B cell (primary cell): ENCODE measurements around the gene FSTL3. TPM values are rescaled to one million over a fixed set of nuclear protein-coding genes. Genes with fewer than 3 reads are reported as not detected.

ENCODE experiments used
- ATAC-seq: fragments of 200-7000 bp; cut with Tn5 transposase; one replicate; pipeline ENCODE4 v1.10.0; 2021; ENCODE audit warnings: low read depth, mild to moderate bottlenecking, moderate number of reproducible peaks, moderate library complexity
- CTCF ChIA-PET: fragments of 350-600 bp; sonication (Branson Sonifier 250); formaldehyde crosslinking; loops from one replicate; lab custom pipeline; 2021; ENCODE audit warnings: antibody characterized with exemption, inconsistent platforms; lab: Charles Lee
- POLR2A ChIA-PET: fragments of 350-600 bp; sonication (Branson Sonifier 250); formaldehyde crosslinking; loops from one replicate; lab custom pipeline; 2021; ENCODE audit warnings: antibody characterized with exemption; lab: Charles Lee
- DNase-seq: peaks from one replicate; pipeline ENCODE4 v3.0.0; 2013
- H2AFZ ChIP-seq: 2 replicates; pipeline ENCODE4 v1.6.1; 2012; ENCODE audit warnings: mild to moderate bottlenecking, low read depth, low read length; ENCODE audit not compliant: insufficient read depth, poor library complexity, severe bottlenecking
- H3K27ac ChIP-seq, 2 donors: 1 replicate in 1 of 2; 2 replicates in 1 of 2; pipeline ENCODE4 v1.5.1; 2012 to 2013; ENCODE audit warnings: low read length in 2 of 2, mild to moderate bottlenecking in 2 of 2, moderate library complexity in 1 of 2
- H3K27me3 ChIP-seq, 4 experiments: fragments of 200-600 bp in 1 of 4; sonication (generic) in 1 of 4; replicated peaks in 1 of 4; 1 replicate in 2 of 4; 2 replicates in 2 of 4; pipeline versions ENCODE4 v1.6.1 to v1.7.0; 2013 to 2016; ENCODE audit warnings: low read length in 3 of 4, mild to moderate bottlenecking in 2 of 4, mixed read lengths in 1 of 4, moderate library complexity in 1 of 4; ENCODE audit not compliant: insufficient read depth in 4 of 4, control insufficient read depth in 3 of 4; ENCODE audit errors: control extremely low read depth in 1 of 4
- H3K36me3 ChIP-seq, 2 experiments: replicated peaks in 1 of 2; 1 replicate in 1 of 2; 2 replicates in 1 of 2; pipeline versions ENCODE4 v1.6.1 to v1.7.1; 2013; ENCODE audit warnings: low read length in 1 of 2; ENCODE audit not compliant: insufficient read depth in 2 of 2, control insufficient read depth in 1 of 2; ENCODE audit errors: control extremely low read depth in 1 of 2, extremely low read depth in 1 of 2
- H3K4me1 ChIP-seq, 2 donors: fragments of 200-600 bp in 1 of 2; sonication (generic) in 1 of 2; 1 replicate in 1 of 2; 2 replicates in 1 of 2; pipeline versions ENCODE4 v1.5.1 to v1.6.1; 2013 to 2017; ENCODE audit warnings: low read length in 2 of 2; ENCODE audit not compliant: control insufficient read depth in 2 of 2, insufficient read depth in 2 of 2
- H3K4me2 ChIP-seq: replicated peaks from 2 replicates; pipeline ENCODE3; 2012; ENCODE audit warnings: mild to moderate bottlenecking, low read depth, low read length; ENCODE audit not compliant: poor library complexity, severe bottlenecking
- H3K4me3 ChIP-seq, 5 experiments: fragments of 200-600 bp in 1 of 5; sonication (generic) in 1 of 5; 1 replicate in 3 of 5; 2 replicates in 2 of 5; pipeline versions ENCODE4 v1.5.1 to v1.7.0; 2011 to 2016; ENCODE audit warnings: low read length in 4 of 5, mild to moderate bottlenecking in 4 of 5, low read depth in 2 of 5, control low read depth in 1 of 5, moderate library complexity in 1 of 5; ENCODE audit not compliant: insufficient read depth in 1 of 5; ENCODE audit errors: control extremely low read depth in 1 of 5, extremely low read depth in 1 of 5
- H3K79me2 ChIP-seq: fragments of 200-600 bp; sonication (generic); one replicate; pipeline ENCODE4 v1.6.0; 2016; ENCODE audit warnings: low read length; ENCODE audit not compliant: control insufficient read depth, insufficient read depth
- H3K9ac ChIP-seq: fragments of 200-600 bp; sonication (generic); 2 replicates; pipeline ENCODE4 v1.6.1; 2017; ENCODE audit warnings: mild to moderate bottlenecking, low read length, moderate library complexity
- H3K9me3 ChIP-seq, 3 donors: one replicate each; pipeline versions ENCODE4 v1.6.1 to v1.7.1; 2013; ENCODE audit warnings: low read length in 2 of 3; ENCODE audit not compliant: control insufficient read depth in 2 of 3, insufficient read depth in 1 of 3; ENCODE audit errors: control extremely low read depth in 1 of 3
- H4K20me1 ChIP-seq: 2 replicates; pipeline ENCODE4 v1.6.0; 2012; ENCODE audit warnings: mild to moderate bottlenecking, low read length; ENCODE audit not compliant: insufficient read depth, control insufficient read depth, poor library complexity, severe bottlenecking
- H3K27ac Mint-ChIP-seq: one replicate; pipeline ENCODE4 v1.8.0; 2021; ENCODE audit warnings: mixed read lengths
- H3K27me3 Mint-ChIP-seq: one replicate; pipeline ENCODE4 v1.8.0; 2021; ENCODE audit warnings: mixed read lengths
- H3K4me1 Mint-ChIP-seq: one replicate; pipeline ENCODE4 v1.8.0; 2021; ENCODE audit warnings: mixed read lengths
- H3K4me3 Mint-ChIP-seq: one replicate; pipeline ENCODE4 v1.8.0; 2021; ENCODE audit warnings: mixed read lengths
- H3K9me3 Mint-ChIP-seq: one replicate; pipeline ENCODE4 v1.8.0; 2022; ENCODE audit warnings: mixed read lengths; ENCODE audit not compliant: insufficient read depth
- EZH2 ChIP-seq: IDR thresholded peaks from 2 replicates; pipeline ENCODE4 v1.6.1; 2012; ENCODE audit warnings: borderline replicate concordance, low read depth, mild to moderate bottlenecking, moderate library complexity, low read length; ENCODE audit not compliant: insufficient read depth, poor library complexity, severe bottlenecking
- WGBS: methylation state at CpG from one replicate; pipeline ENCODE4 v1.1.5; 2013; ENCODE audit warnings: missing lambda C conversion rate; ENCODE audit not compliant: insufficient coverage; 5-methylcytosine and 5-hydroxymethylcytosine counted together
- intact Hi-C: fragments of 100-400 bp; cut with micrococcal nuclease; formaldehyde crosslinking; loops from one replicate; pipeline ENCODE4 v1.10.0; 2022
- polyA plus RNA-seq: library from polyadenylated mRNA; depleted of rRNA; stranded (reverse); fragments of >200 nt; gene quantifications from 2 replicates; pipeline ENCODE4 v1.2.3, GENCODE V29; 2012
- total RNA-seq, 2 donors: library from RNA; stranded (reverse); fragments of 120-200 nt in 1 of 2; gene quantifications; 1 replicate in 1 of 2; 2 replicates in 1 of 2; pipeline versions ENCODE4 v1.2.3 to v1.2.4, GENCODE V29; 2013 to 2022
- TF ChIP-seq, protein P1 (sequence below): fragments of 200-600 bp; IDR thresholded peaks from one replicate; pipeline ENCODE4 v1.8.0; 2022; ENCODE audit warnings: antibody characterized with exemption, mild to moderate bottlenecking

The FSTL3 gene
- total and polyA plus RNA-seq, 2 donors (not counting 1 experiment from before 2014, with no cell fraction given), result 2.6 to 5.8 TPM

DNA sequence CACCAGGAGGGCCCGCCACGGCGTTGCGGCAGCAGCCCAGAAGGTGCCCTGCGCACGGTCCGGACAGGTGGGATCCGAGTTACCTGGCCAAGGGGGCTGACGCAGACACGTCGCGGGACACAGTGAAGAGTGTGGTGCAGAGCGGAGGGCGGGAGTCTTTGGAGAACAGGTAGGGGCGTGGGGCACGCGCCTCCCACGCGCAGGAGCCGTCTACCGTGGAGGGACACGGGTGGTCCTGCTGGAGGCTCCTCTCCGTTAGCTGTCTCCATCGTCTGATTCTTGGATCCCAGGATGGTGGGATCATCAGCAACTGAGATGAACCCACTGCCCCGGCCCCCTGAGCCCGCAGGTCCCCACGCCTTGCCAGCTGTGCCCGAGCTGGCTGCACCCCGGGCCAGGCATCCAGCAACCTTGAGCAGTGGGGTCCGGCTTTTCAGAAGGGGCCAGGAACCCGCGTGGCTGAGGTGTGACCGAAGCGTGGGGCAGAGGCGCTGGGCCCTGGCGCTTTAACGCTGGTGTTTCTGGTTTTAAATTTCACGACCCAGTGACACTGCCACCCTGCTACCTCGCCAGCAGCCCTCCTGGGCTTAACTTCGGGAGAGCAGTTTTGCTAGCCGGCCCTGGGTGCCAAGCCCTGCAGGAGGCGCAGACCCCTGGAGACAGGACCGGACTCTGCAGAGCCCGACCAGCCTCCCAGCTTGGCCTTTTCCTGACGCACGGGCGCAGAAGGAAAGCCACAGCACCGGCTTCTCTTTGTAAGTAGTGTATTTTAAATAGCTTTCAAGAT is 29.2 kb upstream of the FSTL3 start:
- Mint-ChIP-seq H3K27ac (no peak overlapping the region), H3K4me3 (no peak overlapping the region), H3K9me3 (no peaks in the 10 kb centered on the region), H3K27me3 (no peaks in the 10 kb centered on the region), H3K4me1 (peaks cover 9% of the 10 kb centered on the region)
- no peaks in the 10 kb centered on the region for H3K9me3 ChIP-seq
- POLR2A ChIA-PET, result no interaction called here
- no peak overlapping the region for H3K4me2 ChIP-seq
- 93% methylated on average over 42 of the region's 48 CpGs for WGBS
- intact Hi-C loops, result loop anchor here (2.0 kb wide), 1 partner anchor 14 kb away; no protein-coding TSS in a partner anchor
- H3K9ac ChIP-seq, result no peak overlapping the region
- TF ChIP-seq, protein P1, sequence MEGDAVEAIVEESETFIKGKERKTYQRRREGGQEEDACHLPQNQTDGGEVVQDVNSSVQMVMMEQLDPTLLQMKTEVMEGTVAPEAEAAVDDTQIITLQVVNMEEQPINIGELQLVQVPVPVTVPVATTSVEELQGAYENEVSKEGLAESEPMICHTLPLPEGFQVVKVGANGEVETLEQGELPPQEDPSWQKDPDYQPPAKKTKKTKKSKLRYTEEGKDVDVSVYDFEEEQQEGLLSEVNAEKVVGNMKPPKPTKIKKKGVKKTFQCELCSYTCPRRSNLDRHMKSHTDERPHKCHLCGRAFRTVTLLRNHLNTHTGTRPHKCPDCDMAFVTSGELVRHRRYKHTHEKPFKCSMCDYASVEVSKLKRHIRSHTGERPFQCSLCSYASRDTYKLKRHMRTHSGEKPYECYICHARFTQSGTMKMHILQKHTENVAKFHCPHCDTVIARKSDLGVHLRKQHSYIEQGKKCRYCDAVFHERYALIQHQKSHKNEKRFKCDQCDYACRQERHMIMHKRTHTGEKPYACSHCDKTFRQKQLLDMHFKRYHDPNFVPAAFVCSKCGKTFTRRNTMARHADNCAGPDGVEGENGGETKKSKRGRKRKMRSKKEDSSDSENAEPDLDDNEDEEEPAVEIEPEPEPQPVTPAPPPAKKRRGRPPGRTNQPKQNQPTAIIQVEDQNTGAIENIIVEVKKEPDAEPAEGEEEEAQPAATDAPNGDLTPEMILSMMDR, result no peak
- no peak for TF ChIP-seq EZH2
- no peaks in the 10 kb centered on the region for H3K4me1 ChIP-seq
- peaks cover 19% of the 10 kb centered on the region for H3K79me2 ChIP-seq
- peaks cover 76% of the 10 kb centered on the region for H4K20me1 ChIP-seq
- CTCF ChIA-PET, result interaction anchor here (1.3 kb wide), 1 partner anchor 13 kb away, joined by 6 read pairs; no protein-coding TSS in a partner anchor
- no peak overlapping the region for H2AFZ ChIP-seq
- no peak for ATAC-seq
- DNase-seq, result no peak
- peak overlapping the region in 1 of 2 donors; percentile 33 for H3K27ac ChIP-seq
- peaks cover 0 to 42% of the 10 kb centered on the region in 2 experiments for H3K36me3 ChIP-seq
- H3K27me3 ChIP-seq, result no peaks in the 10 kb centered on the region
- H3K4me3 ChIP-seq, result no peak overlapping the region
